K562 (cell line): ENCODE measurements around the gene CRYBG3. TPM values are rescaled to one million over a fixed set of nuclear protein-coding genes. Genes with fewer than 3 reads are reported as not detected.

Source experiments
- CREB3 ChIP-seq: fragments of 450-650 bp; conservative IDR thresholded peaks from 2 replicates; pipeline ENCODE4 v1.6.1; 2016; ENCODE audit warnings: missing genetic modification characterization, low read depth, mild to moderate bottlenecking, missing compliant biosample characterization, moderate library complexity
- HCFC1 ChIP-seq: IDR thresholded peaks from 2 replicates; pipeline ENCODE4 v1.6.1; 2012; ENCODE audit warnings: low read depth, low read length, improper control_type of control experiment
- IFI16 ChIP-seq: fragments of 250-450 bp; sonication (Bioruptor Pico); IDR thresholded peaks from 2 replicates; pipeline ENCODE4 v2.1.2; 2022; ENCODE audit warnings: mild to moderate bottlenecking, inconsistent platforms
- PBX2 ChIP-seq, 2 experiments: IDR thresholded peaks in 1 of 2; conservative IDR thresholded peaks in 1 of 2; 2 replicates each; pipeline ENCODE4 v1.6.1; 2016; ENCODE audit warnings: low read depth in 2 of 2, mild to moderate bottlenecking in 1 of 2, missing compliant biosample characterization in 1 of 2, missing genetic modification characterization in 1 of 2, moderate library complexity in 1 of 2
- PHTF2 ChIP-seq: fragments of 250-450 bp; sonication (Bioruptor Pico); IDR thresholded peaks from 2 replicates; pipeline ENCODE4 v1.5.0; 2021; ENCODE audit warnings: mild to moderate bottlenecking
- POLR2AphosphoS5 ChIP-seq: IDR thresholded peaks from 2 replicates; pipeline ENCODE4 v1.6.1; 2011; ENCODE audit warnings: mild to moderate bottlenecking, low read depth, low read length, moderate library complexity; ENCODE audit not compliant: control insufficient read depth, insufficient read depth
- RBM25 ChIP-seq: fragments of 200-400 bp; formaldehyde crosslinking; IDR thresholded peaks from 2 replicates; pipeline ENCODE4 v1.6.1; 2018; ENCODE audit warnings: low read length, low read depth, moderate library complexity; ENCODE audit not compliant: severe bottlenecking
- SRSF9 ChIP-seq: fragments of 200-400 bp; formaldehyde crosslinking; IDR thresholded peaks from 2 replicates; pipeline ENCODE4 v1.6.1; 2017; ENCODE audit warnings: low read depth, low read length, borderline replicate concordance
- ZNF174 ChIP-seq: fragments of 250-450 bp; sonication (Bioruptor Pico); IDR thresholded peaks from 2 replicates; pipeline ENCODE4 v1.4.0; 2020; ENCODE audit warnings: mild to moderate bottlenecking
- polyA plus RNA-seq, 8 experiments: library from polyadenylated mRNA; depleted of rRNA in 4 of 8; stranded (reverse) in 5 of 8; unstranded in 3 of 8; fragments of >200 nt; fragmentation: Nextera tagmentation in 2 of 8; fragmentation: Illumina TruSeq in 1 of 8; extraction: Ambion mirVana in 2 of 8; extraction: Trizol in 1 of 8; gene quantifications; 2 replicates each; pipeline versions ENCODE4 v1.2.1 to v1.2.3, GENCODE V29; 2011 to 2014; ENCODE audit warnings: inconsistent platforms in 1 of 8, missing spikeins in 1 of 8
- total RNA-seq, 7 experiments: library from RNA; depleted of rRNA in 6 of 7; stranded (reverse); fragments of >200 nt in 6 of 7; fragmentation: Illumina TruSeq in 2 of 7; extraction: Trizol in 2 of 7; gene quantifications; 2 replicates each; pipeline versions ENCODE4 v1.2.1 to v1.2.3, GENCODE V29; 2011 to 2021; ENCODE audit warnings: low replicate concordance in 1 of 7
- TF ChIP-seq, protein P1 (sequence below): fragments of 200-800 bp; sonication (Bioruptor generic); IDR thresholded peaks from 2 replicates; pipeline ENCODE4 v1.6.1; 2017; ENCODE audit warnings: missing genetic modification characterization, missing compliant biosample characterization
- TF ChIP-seq, protein P2 (sequence below), 2 experiments: IDR thresholded peaks; 2 replicates each; pipeline ENCODE4 v1.6.1; 2011; ENCODE audit warnings: borderline replicate concordance in 1 of 2, control low read depth in 1 of 2, low read depth in 1 of 2, low read length in 1 of 2, mild to moderate bottlenecking in 1 of 2, mixed read lengths in 1 of 2, moderate library complexity in 1 of 2; ENCODE audit not compliant: insufficient read depth in 1 of 2, insufficient read length in 1 of 2, poor library complexity in 1 of 2, severe bottlenecking in 1 of 2; ENCODE audit errors: extremely low read depth in 1 of 2

Gene CRYBG3
- total and polyA plus RNA-seq, 9 of the 15 experiments (the other 6 are each of a cell fraction or from before 2014, with no cell fraction given), result 0.08 to 0.72 (median 0.18) TPM

- TF ChIP-seq, protein P1, sequence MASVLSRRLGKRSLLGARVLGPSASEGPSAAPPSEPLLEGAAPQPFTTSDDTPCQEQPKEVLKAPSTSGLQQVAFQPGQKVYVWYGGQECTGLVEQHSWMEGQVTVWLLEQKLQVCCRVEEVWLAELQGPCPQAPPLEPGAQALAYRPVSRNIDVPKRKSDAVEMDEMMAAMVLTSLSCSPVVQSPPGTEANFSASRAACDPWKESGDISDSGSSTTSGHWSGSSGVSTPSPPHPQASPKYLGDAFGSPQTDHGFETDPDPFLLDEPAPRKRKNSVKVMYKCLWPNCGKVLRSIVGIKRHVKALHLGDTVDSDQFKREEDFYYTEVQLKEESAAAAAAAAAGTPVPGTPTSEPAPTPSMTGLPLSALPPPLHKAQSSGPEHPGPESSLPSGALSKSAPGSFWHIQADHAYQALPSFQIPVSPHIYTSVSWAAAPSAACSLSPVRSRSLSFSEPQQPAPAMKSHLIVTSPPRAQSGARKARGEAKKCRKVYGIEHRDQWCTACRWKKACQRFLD, result 0 out of 2 replicates have a peak, but pooled peaks have one; percentile 47
- TF ChIP-seq RBM25 (no peak), HCFC1 (no peak), PBX2 (CRISPR knock-in tag; IDR thresholded peaks at IDR 0.05; ENCODE audit: low read depth) (no peak), PBX2 (tag; conservative IDR thresholded peaks at IDR 0.05; ENCODE audit: low read depth) (no peak), CREB3 (no peak), IFI16 (CRISPR knock-in tag) (no peak), SRSF9 (no peak), PHTF2 (CRISPR knock-in tag) (no peak), POLR2AphosphoS5 (no peak), ZNF174 (CRISPR knock-in tag) (no peak)
- TF ChIP-seq, protein P2, sequence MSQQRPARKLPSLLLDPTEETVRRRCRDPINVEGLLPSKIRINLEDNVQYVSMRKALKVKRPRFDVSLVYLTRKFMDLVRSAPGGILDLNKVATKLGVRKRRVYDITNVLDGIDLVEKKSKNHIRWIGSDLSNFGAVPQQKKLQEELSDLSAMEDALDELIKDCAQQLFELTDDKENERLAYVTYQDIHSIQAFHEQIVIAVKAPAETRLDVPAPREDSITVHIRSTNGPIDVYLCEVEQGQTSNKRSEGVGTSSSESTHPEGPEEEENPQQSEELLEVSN (IDR thresholded peaks at IDR 0.05; ENCODE audit: borderline replicate concordance in 1 of 2, extremely low read depth in 1 of 2, insufficient read depth in 1 of 2, insufficient read length in 1 of 2, low read depth in 1 of 2, low read length in 1 of 2, poor library complexity in 1 of 2, severe bottlenecking in 1 of 2), result peak; percentile 72 to 81
These were observed 150.1 kb downstream of the CRYBG3 start, which contains the start of gene RIOX2 (continued) for GRCh38 chr3:97971679-97972567.
